HEK293 (cell line): ENCODE data around the gene CD79A.

Source experiments
- ELK4 ChIP-seq: IDR thresholded peaks from 2 replicates; pipeline ENCODE4 v1.6.1; 2011; ENCODE audit warnings: mild to moderate bottlenecking, low read depth, low read length, borderline replicate concordance
- KLF10 ChIP-seq: fragments of 450-650 bp; IDR thresholded peaks from 2 replicates; pipeline ENCODE4 v1.5.1; 2018; ENCODE audit warnings: missing biosample characterization, mild to moderate bottlenecking, missing genetic modification characterization
- RBAK ChIP-seq: fragments of 450-650 bp; formaldehyde crosslinking; IDR thresholded peaks from 2 replicates; pipeline ENCODE4 v1.5.1; 2016; ENCODE audit warnings: missing biosample characterization, missing genetic modification characterization
- TSHZ1 ChIP-seq: fragments of 450-650 bp; formaldehyde crosslinking; IDR thresholded peaks from 2 replicates; pipeline ENCODE4 v1.5.1; 2016; ENCODE audit warnings: missing biosample characterization, missing genetic modification characterization, borderline replicate concordance
- ZBTB10 ChIP-seq: fragments of 450-650 bp; formaldehyde crosslinking; IDR thresholded peaks from 2 replicates; pipeline ENCODE4 v1.5.1; 2016; ENCODE audit warnings: missing biosample characterization, missing genetic modification characterization
- ZBTB17 ChIP-seq: fragments of 450-650 bp; formaldehyde crosslinking; IDR thresholded peaks from 2 replicates; pipeline ENCODE4 v1.5.1; 2016; ENCODE audit warnings: missing biosample characterization, missing genetic modification characterization
- ZBTB49 ChIP-seq: fragments of 450-650 bp; formaldehyde crosslinking; IDR thresholded peaks from 2 replicates; pipeline ENCODE4 v1.5.1; 2016; ENCODE audit warnings: missing biosample characterization, missing genetic modification characterization, low read depth
- ZBTB6 ChIP-seq: fragments of 450-650 bp; formaldehyde crosslinking; IDR thresholded peaks from 2 replicates; pipeline ENCODE4 v1.5.1; 2017; ENCODE audit warnings: missing biosample characterization, missing genetic modification characterization
- ZEB2 ChIP-seq: fragments of 450-650 bp; formaldehyde crosslinking; IDR thresholded peaks from 2 replicates; pipeline ENCODE4 v1.5.1; 2016; ENCODE audit warnings: missing biosample characterization, missing genetic modification characterization
- ZNF184 ChIP-seq: fragments of 450-650 bp; IDR thresholded peaks from 2 replicates; pipeline ENCODE4 v1.5.1; 2018; ENCODE audit warnings: missing biosample characterization, mild to moderate bottlenecking, missing genetic modification characterization
- ZNF19 ChIP-seq: fragments of 450-650 bp; formaldehyde crosslinking; IDR thresholded peaks from 2 replicates; pipeline ENCODE4; 2016; ENCODE audit warnings: missing biosample characterization, missing genetic modification characterization, low read depth
- ZNF2 ChIP-seq: fragments of 450-650 bp; formaldehyde crosslinking; IDR thresholded peaks from 2 replicates; pipeline ENCODE4 v1.5.1; 2016; ENCODE audit warnings: missing biosample characterization, missing genetic modification characterization
- ZNF391 ChIP-seq: fragments of 450-650 bp; formaldehyde crosslinking; IDR thresholded peaks from 2 replicates; pipeline ENCODE4 v1.5.1; 2016; ENCODE audit warnings: low read depth, missing biosample characterization, missing genetic modification characterization, borderline replicate concordance
- ZNF404 ChIP-seq: fragments of 450-650 bp; formaldehyde crosslinking; IDR thresholded peaks from 2 replicates; pipeline ENCODE4 v1.5.1; 2017; ENCODE audit warnings: missing biosample characterization, missing genetic modification characterization
- ZNF488 ChIP-seq: fragments of 450-650 bp; formaldehyde crosslinking; IDR thresholded peaks from 2 replicates; pipeline ENCODE4 v1.5.1; 2016; ENCODE audit warnings: missing biosample characterization, missing genetic modification characterization
- ZNF510 ChIP-seq: fragments of 450-650 bp; formaldehyde crosslinking; IDR thresholded peaks from 2 replicates; pipeline ENCODE4 v1.5.1; 2018; ENCODE audit warnings: mild to moderate bottlenecking, missing genetic modification characterization, missing biosample characterization; ENCODE audit not compliant: insufficient replicate concordance
- ZNF518A ChIP-seq: fragments of 450-650 bp; formaldehyde crosslinking; conservative IDR thresholded peaks from 2 replicates; pipeline ENCODE4 v1.5.1; 2016; ENCODE audit warnings: low read depth, missing biosample characterization, missing genetic modification characterization
- ZNF549 ChIP-seq: fragments of 450-650 bp; IDR thresholded peaks from 2 replicates; pipeline ENCODE4 v1.5.1; 2018; ENCODE audit warnings: missing biosample characterization, missing genetic modification characterization, mild to moderate bottlenecking, inconsistent platforms, moderate library complexity
- ZNF580 ChIP-seq: fragments of 450-650 bp; formaldehyde crosslinking; IDR thresholded peaks from 2 replicates; pipeline ENCODE4 v1.5.1; 2016; ENCODE audit warnings: missing biosample characterization, missing genetic modification characterization
- ZXDB ChIP-seq: fragments of 450-650 bp; formaldehyde crosslinking; IDR thresholded peaks from 2 replicates; pipeline ENCODE4 v1.5.1; 2016; ENCODE audit warnings: missing biosample characterization, missing genetic modification characterization

The CD79A gene

GRCh38 chr19:41872775-41873647 is 4.1 kb upstream of the CD79A start (continued):
- TF ChIP-seq ZNF2, result peak; percentile 79
- no peak for TF ChIP-seq ZNF549
- TF ChIP-seq ELK4, result no peak
- TF ChIP-seq ZBTB17 (tag by site-specific recombination), result peak; percentile 88
- TF ChIP-seq ZNF19, result no peak
- no peak for TF ChIP-seq ZNF510 (tag by site-specific recombination)
- TF ChIP-seq ZBTB49 (tag by site-specific recombination), result no peak
- TF ChIP-seq ZNF580 (tag by site-specific recombination), result peak; percentile 74; the same call in 1 of the 2 replicates
- no peak for TF ChIP-seq TSHZ1 (tag by site-specific recombination)
- no peak; the same call in 1 of the 2 replicates for TF ChIP-seq ZBTB10 (tag by site-specific recombination)
- TF ChIP-seq KLF10 (tag by site-specific recombination), result peak; percentile 25; the same call in 1 of the 2 replicates
- TF ChIP-seq RBAK (tag by site-specific recombination), result no peak
- no peak for TF ChIP-seq ZNF391
- no peak for TF ChIP-seq ZNF404 (tag by site-specific recombination)
- 0 out of 2 replicates have a peak, but pooled peaks have one; percentile 71 for TF ChIP-seq ZEB2 (tag by site-specific recombination)
- peak; percentile 17; the same call in 1 of the 2 replicates for TF ChIP-seq ZXDB
- TF ChIP-seq ZNF518A (tag by site-specific recombination), result no peak
- no peak for TF ChIP-seq ZNF488
- no peak for TF ChIP-seq ZNF184
- TF ChIP-seq ZBTB6, result peak; percentile 74; the same call in 1 of the 2 replicates
